H1 (cell line): ENCODE measurements around the gene OSMR. TPM values are rescaled to one million over a fixed set of nuclear protein-coding genes. Genes with fewer than 3 reads are reported as not detected.

Experiments used
- CTCF ChIA-PET: fragments of 300-600 bp; sonication (Branson Sonifier 250); formaldehyde crosslinking; loops from one replicate; lab custom pipeline; 2021; ENCODE audit not compliant: partially characterized antibody; lab: Charles Lee
- POLR2A ChIA-PET: fragments of 300-600 bp; sonication (Branson Sonifier 250); formaldehyde crosslinking; loops from one replicate; lab custom pipeline; 2021; ENCODE audit warnings: inconsistent platforms; ENCODE audit not compliant: partially characterized antibody; lab: Charles Lee
- DNase-seq, 2 experiments: peaks; one replicate each; pipeline versions ENCODE4 v3.0.0 to v3.0.0-alpha.2; 2010 to 2022; ENCODE audit warnings: low spot score in 2 of 2, low read depth in 1 of 2, mixed read lengths in 1 of 2
- FAIRE-seq: peaks from 2 replicates; lab custom pipeline; 2011; peaks lifted over from hg19 to GRCh38; lab: Jason Lieb, UNC
- H2AFZ ChIP-seq: 2 replicates; pipeline ENCODE4 v1.8.1; 2012; ENCODE audit warnings: low read length, inconsistent platforms
- H2AK5ac ChIP-seq: 2 replicates; pipeline ENCODE4 v1.6.1; 2013; ENCODE audit warnings: low read depth, low read length
- H2BK120ac ChIP-seq: replicated peaks from 2 replicates; pipeline ENCODE3; 2013; ENCODE audit warnings: low read depth, low read length, inconsistent platforms
- H2BK12ac ChIP-seq: 2 replicates; pipeline ENCODE4 v1.6.1; 2013; ENCODE audit warnings: low read depth, low read length
- H2BK15ac ChIP-seq: 2 replicates; pipeline ENCODE4 v1.6.1; 2013; ENCODE audit warnings: low read length
- H2BK20ac ChIP-seq: 2 replicates; pipeline ENCODE4 v1.6.1; 2013; ENCODE audit warnings: low read length
- H2BK5ac ChIP-seq: 2 replicates; pipeline ENCODE4 v1.6.1; 2013; ENCODE audit warnings: low read depth, low read length
- H3K14ac ChIP-seq: 2 replicates; pipeline ENCODE4 v1.6.1; 2013; ENCODE audit warnings: inconsistent platforms; ENCODE audit not compliant: insufficient read length
- H3K18ac ChIP-seq: 2 replicates; pipeline ENCODE4 v1.6.1; 2013; ENCODE audit warnings: low read length; ENCODE audit errors: extremely low read depth
- H3K23ac ChIP-seq: 2 replicates; pipeline ENCODE4 v1.6.1; 2013; ENCODE audit warnings: inconsistent platforms; ENCODE audit not compliant: insufficient read length
- H3K23me2 ChIP-seq: 2 replicates; pipeline ENCODE4 v1.6.1; 2013; ENCODE audit warnings: low read depth, low read length
- H3K27ac ChIP-seq: 2 replicates; pipeline ENCODE4 v1.6.1; 2011; ENCODE audit warnings: low read depth, low read length, inconsistent platforms
- H3K27me3 ChIP-seq, 4 experiments: replicated peaks in 1 of 4; 1 replicate in 1 of 4; 2 replicates in 3 of 4; pipeline versions ENCODE4 v1.6.1 to v1.8.1; 2011 to 2013; ENCODE audit warnings: low read length in 3 of 4, mild to moderate bottlenecking in 3 of 4, inconsistent platforms in 2 of 4, mixed read lengths in 2 of 4, moderate library complexity in 1 of 4; ENCODE audit not compliant: control insufficient read depth in 3 of 4, insufficient read depth in 3 of 4; ENCODE audit errors: extremely low read depth in 1 of 4
- H3K36me3 ChIP-seq, 4 experiments: 2 replicates each; pipeline versions ENCODE4 v1.6.1 to v1.8.1; 2011 to 2013; ENCODE audit warnings: mild to moderate bottlenecking in 4 of 4, low read length in 3 of 4, moderate library complexity in 2 of 4, control low read depth in 1 of 4, inconsistent platforms in 1 of 4; ENCODE audit not compliant: insufficient read depth in 4 of 4, control insufficient read depth in 2 of 4
- H3K4ac ChIP-seq: replicated peaks from 2 replicates; pipeline ENCODE3; 2013; ENCODE audit warnings: low read length, low read depth, mixed read lengths, inconsistent platforms; ENCODE audit not compliant: insufficient read length
- H3K4me1 ChIP-seq, 4 experiments: replicated peaks in 1 of 4; 1 replicate in 1 of 4; 2 replicates in 3 of 4; pipeline versions ENCODE4 v1.6.1 to v1.8.1; 2011 to 2013; ENCODE audit warnings: low read length in 3 of 4, inconsistent platforms in 2 of 4, mixed read lengths in 1 of 4; ENCODE audit not compliant: insufficient read depth in 4 of 4, control insufficient read depth in 3 of 4
- H3K4me2 ChIP-seq, 2 experiments: 2 replicates each; pipeline versions ENCODE4 v1.6.1 to v1.8.1; 2011 to 2013; ENCODE audit warnings: low read depth in 2 of 2, low read length in 2 of 2, control low read depth in 1 of 2, inconsistent platforms in 1 of 2, mild to moderate bottlenecking in 1 of 2; ENCODE audit not compliant: insufficient read depth in 1 of 2
- H3K4me3 ChIP-seq, 4 experiments: fragments of 200-600, 300-600 bp in 1 of 4; sonication (generic), shearing (Covaris generic), sonication (Bioruptor Twin) in 1 of 4; 2 replicates each; pipeline versions ENCODE4 v1.5.1 to v1.8.1; 2011 to 2016; ENCODE audit warnings: low read length in 4 of 4, low read depth in 3 of 4, control low read depth in 2 of 4, inconsistent platforms in 2 of 4, mild to moderate bottlenecking in 2 of 4, mixed read lengths in 1 of 4, moderate library complexity in 1 of 4; ENCODE audit not compliant: insufficient read depth in 2 of 4; ENCODE audit errors: extremely low read depth in 1 of 4
- H3K56ac ChIP-seq: replicated peaks from 2 replicates; pipeline ENCODE3; 2013; ENCODE audit warnings: low read depth, mild to moderate bottlenecking, mixed read lengths, low read length, inconsistent platforms; ENCODE audit not compliant: insufficient read length
- H3K79me1 ChIP-seq: 2 replicates; pipeline ENCODE4 v1.6.1; 2013; ENCODE audit warnings: low read depth, low read length, control low read depth
- H3K79me2 ChIP-seq, 2 experiments: 2 replicates each; pipeline versions ENCODE4 v1.6.1 to v1.8.1; 2012 to 2013; ENCODE audit warnings: low read length in 2 of 2, mild to moderate bottlenecking in 2 of 2, inconsistent platforms in 1 of 2; ENCODE audit not compliant: insufficient read depth in 2 of 2, control insufficient read depth in 1 of 2
- H3K9ac ChIP-seq, 4 experiments: replicated peaks in 1 of 4; 1 replicate in 1 of 4; 2 replicates in 3 of 4; pipeline versions ENCODE4 v1.6.1 to v1.8.1; 2011 to 2013; ENCODE audit warnings: low read depth in 3 of 4, low read length in 3 of 4, control low read depth in 2 of 4, mild to moderate bottlenecking in 2 of 4, moderate library complexity in 2 of 4, inconsistent platforms in 1 of 4; ENCODE audit errors: extremely low read depth in 1 of 4
- H3K9me3 ChIP-seq, 2 experiments: 2 replicates each; pipeline versions ENCODE4 v1.6.1 to v1.8.1; 2012 to 2013; ENCODE audit warnings: mild to moderate bottlenecking in 2 of 2, moderate library complexity in 2 of 2, control low read depth in 1 of 2, inconsistent platforms in 1 of 2, low read depth in 1 of 2, low read length in 1 of 2, mixed read lengths in 1 of 2; ENCODE audit not compliant: insufficient read depth in 2 of 2
- H4K20me1 ChIP-seq, 2 experiments: replicated peaks in 1 of 2; 2 replicates each; pipeline versions ENCODE3 to v1.8.1; 2011 to 2013; ENCODE audit warnings: inconsistent platforms in 2 of 2, low read length in 2 of 2, mild to moderate bottlenecking in 1 of 2; ENCODE audit not compliant: insufficient read depth in 2 of 2, control insufficient read depth in 1 of 2
- H4K5ac ChIP-seq: 2 replicates; pipeline ENCODE4 v1.6.1; 2013; ENCODE audit warnings: low read length, low read depth, mixed read lengths, inconsistent platforms; ENCODE audit not compliant: insufficient read length
- H4K8ac ChIP-seq: 2 replicates; pipeline ENCODE4 v1.8.0; 2013; ENCODE audit warnings: mild to moderate bottlenecking, moderate library complexity, low read length, inconsistent platforms; ENCODE audit not compliant: insufficient read depth; ENCODE audit errors: extremely low read depth
- H4K91ac ChIP-seq: replicated peaks from 2 replicates; pipeline ENCODE3; 2013; ENCODE audit warnings: low read length, mixed read lengths, inconsistent platforms; ENCODE audit not compliant: insufficient read length
- BRCA1 ChIP-seq: IDR thresholded peaks from 2 replicates; pipeline ENCODE4 v1.6.1; 2012; ENCODE audit warnings: low read depth, low read length, improper control_type of control experiment
- CTBP2 ChIP-seq: IDR thresholded peaks from 2 replicates; pipeline ENCODE4 v1.7.0; 2011; ENCODE audit warnings: borderline replicate concordance, mild to moderate bottlenecking, moderate library complexity, mixed read lengths, low read length; ENCODE audit not compliant: insufficient read depth, insufficient read length
- HDAC6 ChIP-seq: IDR thresholded peaks from one replicate; pipeline ENCODE4 v1.7.1; 2012; ENCODE audit warnings: low read depth, mild to moderate bottlenecking, inconsistent platforms, low read length, moderate library complexity
- NANOG ChIP-seq: IDR thresholded peaks from 2 replicates; pipeline ENCODE4 v1.6.1; 2011; ENCODE audit warnings: low read length, low read depth, mild to moderate bottlenecking, inconsistent platforms; ENCODE audit not compliant: insufficient read depth, poor library complexity, severe bottlenecking
- POLR2A ChIP-seq, 2 experiments: IDR thresholded peaks; 1 replicate in 1 of 2; 2 replicates in 1 of 2; pipeline ENCODE4 v1.6.1; 2011; ENCODE audit warnings: low read depth in 2 of 2, low read length in 2 of 2, mild to moderate bottlenecking in 2 of 2; ENCODE audit errors: control extremely low read depth in 1 of 2
- POLR2AphosphoS5 ChIP-seq: IDR thresholded peaks from 2 replicates; pipeline ENCODE4 v1.6.1; 2011; ENCODE audit warnings: low read depth, low read length
- RFX5 ChIP-seq: IDR thresholded peaks from 2 replicates; pipeline ENCODE4 v1.6.1; 2011; ENCODE audit warnings: low read depth, low read length, improper control_type of control experiment, borderline replicate concordance
- RNF2 ChIP-seq: fragments of 200-900, 300-1000 bp; sonication (generic); IDR thresholded peaks from 2 replicates; pipeline ENCODE4 v1.7.1; 2016; ENCODE audit warnings: borderline replicate concordance, low read depth, mild to moderate bottlenecking, antibody characterized with exemption, low read length; ENCODE audit not compliant: poor library complexity, severe bottlenecking; ENCODE audit errors: missing control alignments
- SAP30 ChIP-seq: fragments of 300-600 bp; sonication (generic); IDR thresholded peaks from 2 replicates; pipeline ENCODE4 v1.7.1; 2012; ENCODE audit warnings: low read length, moderate library complexity, mild to moderate bottlenecking, inconsistent platforms; ENCODE audit not compliant: insufficient read depth, insufficient replicate concordance
- TAF1 ChIP-seq: IDR thresholded peaks from 2 replicates; pipeline ENCODE4 v1.6.1; 2011; ENCODE audit warnings: mild to moderate bottlenecking, low read depth, low read length
- TEAD4 ChIP-seq: IDR thresholded peaks from 2 replicates; pipeline ENCODE4 v1.6.1; 2012; ENCODE audit warnings: low read depth, low read length, inconsistent platforms, mixed read lengths
- WGBS, 2 experiments: shearing (Covaris generic) in 1 of 2; methylation state at CpG; one replicate each; pipeline versions ENCODE4 v1.1.6 to v1.1.7; 2013 to 2015; ENCODE audit warnings: low lambda C conversion rate in 2 of 2, mixed read lengths in 2 of 2, inconsistent platforms in 1 of 2, low coverage in 1 of 2, missing lambda C conversion rate in 1 of 2; ENCODE audit not compliant: insufficient replicate concordance in 2 of 2, insufficient coverage in 1 of 2, insufficient read length in 1 of 2; ENCODE audit errors: extremely low coverage in 1 of 2, missing lambda C conversion rate in 1 of 2; 5-methylcytosine and 5-hydroxymethylcytosine counted together
- polyA plus RNA-seq, 7 experiments: library from polyadenylated mRNA; depleted of rRNA in 3 of 7; stranded (reverse) in 5 of 7; unstranded in 2 of 7; fragments of >200 nt in 5 of 7; fragments of 200-250 nt in 2 of 7; gene quantifications; 1 replicate in 5 of 7; 2 replicates in 1 of 7; 4 replicates in 1 of 7; pipeline versions ENCODE4 v1.2.1 to v1.2.3, GENCODE V29; 2011 to 2013; ENCODE audit warnings: missing spikeins in 2 of 7, mixed read lengths in 2 of 7
- total RNA-seq: library from RNA; stranded (reverse); fragmentation: NEBNext Ultra II Directional; extraction: Animal tissue kit (Norgen Biotek cat#: 25700); gene quantifications from 2 replicates; pipeline ENCODE4 v1.2.1, GENCODE V29; 2021
- TF ChIP-seq, protein P1 (sequence below), 3 experiments: IDR thresholded peaks; 1 replicate in 2 of 3; 2 replicates in 1 of 3; pipeline versions ENCODE4 v1.5.1 to v1.6.1; 2011; ENCODE audit warnings: low read length in 3 of 3, mild to moderate bottlenecking in 3 of 3, inconsistent platforms in 2 of 3, low read depth in 1 of 3, moderate library complexity in 1 of 3; ENCODE audit not compliant: insufficient read depth in 1 of 3; ENCODE audit errors: control extremely low read depth in 1 of 3

Gene OSMR
- total and polyA plus RNA-seq, 2 of the 8 experiments (the other 6 are each of a cell fraction or from before 2014, with no cell fraction given): 2.3 to 2.6 TPM

GRCh38 chr5:38916802-38917201 is 71.0 kb downstream of the OSMR start:
- no peaks in the 10 kb centered on the region for H3K23me2 ChIP-seq
- H2BK15ac ChIP-seq: no peak overlapping the region
- H3K4ac ChIP-seq: no peak overlapping the region
- H2BK120ac ChIP-seq: no peak overlapping the region
- WGBS, 2 experiments: 83% methylated on average over 7 of the region's 7 CpGs; no CpG with 5 or more reads in 1 of the 2 experiments
- H2BK20ac ChIP-seq: no peak overlapping the region
- H3K56ac ChIP-seq: no peak overlapping the region
- H3K4me3 ChIP-seq: no peak overlapping the region
- H3K9ac ChIP-seq: no peak overlapping the region
- no peaks in the 10 kb centered on the region for H3K27me3 ChIP-seq
- H2BK5ac ChIP-seq: no peak overlapping the region
- no peak overlapping the region; the same call in 1 of the 2 replicates for H4K8ac ChIP-seq
- H4K91ac ChIP-seq: no peak overlapping the region
- H3K79me2 ChIP-seq: no peaks in the 10 kb centered on the region
- H3K4me2 ChIP-seq: no peak overlapping the region
- H3K79me1 ChIP-seq: no peaks in the 10 kb centered on the region
- H3K14ac ChIP-seq: no peak overlapping the region
- H2AFZ ChIP-seq: no peak overlapping the region
- FAIRE-seq: no peak
- H3K4me1 ChIP-seq: no peaks in the 10 kb centered on the region
- no peaks in the 10 kb centered on the region for H4K20me1 ChIP-seq
- CTCF ChIA-PET: interaction anchor here (1.1 kb wide), 1 partner anchor 107 kb away, joined by 3 read pairs; no protein-coding TSS in a partner anchor
- H3K27ac ChIP-seq: no peak overlapping the region
- H2AK5ac ChIP-seq: no peak overlapping the region
- no peak overlapping the region for H3K23ac ChIP-seq
- DNase-seq: no peak
- H4K5ac ChIP-seq: no peak overlapping the region
- no peak overlapping the region for H3K18ac ChIP-seq
- H2BK12ac ChIP-seq: no peak overlapping the region
- no peaks in the 10 kb centered on the region for H3K36me3 ChIP-seq
- H3K9me3 ChIP-seq: no peaks in the 10 kb centered on the region
- POLR2A ChIA-PET: no interaction called here
- TF ChIP-seq POLR2AphosphoS5: no peak
- TF ChIP-seq POLR2A (IDR thresholded peaks at IDR 0.05; ENCODE audit: control extremely low read depth in 1 of 2, low read depth in 2 of 2, low read length in 2 of 2): no peak
- TF ChIP-seq, protein P1, sequence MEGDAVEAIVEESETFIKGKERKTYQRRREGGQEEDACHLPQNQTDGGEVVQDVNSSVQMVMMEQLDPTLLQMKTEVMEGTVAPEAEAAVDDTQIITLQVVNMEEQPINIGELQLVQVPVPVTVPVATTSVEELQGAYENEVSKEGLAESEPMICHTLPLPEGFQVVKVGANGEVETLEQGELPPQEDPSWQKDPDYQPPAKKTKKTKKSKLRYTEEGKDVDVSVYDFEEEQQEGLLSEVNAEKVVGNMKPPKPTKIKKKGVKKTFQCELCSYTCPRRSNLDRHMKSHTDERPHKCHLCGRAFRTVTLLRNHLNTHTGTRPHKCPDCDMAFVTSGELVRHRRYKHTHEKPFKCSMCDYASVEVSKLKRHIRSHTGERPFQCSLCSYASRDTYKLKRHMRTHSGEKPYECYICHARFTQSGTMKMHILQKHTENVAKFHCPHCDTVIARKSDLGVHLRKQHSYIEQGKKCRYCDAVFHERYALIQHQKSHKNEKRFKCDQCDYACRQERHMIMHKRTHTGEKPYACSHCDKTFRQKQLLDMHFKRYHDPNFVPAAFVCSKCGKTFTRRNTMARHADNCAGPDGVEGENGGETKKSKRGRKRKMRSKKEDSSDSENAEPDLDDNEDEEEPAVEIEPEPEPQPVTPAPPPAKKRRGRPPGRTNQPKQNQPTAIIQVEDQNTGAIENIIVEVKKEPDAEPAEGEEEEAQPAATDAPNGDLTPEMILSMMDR (IDR thresholded peaks at IDR 0.05; ENCODE audit: control extremely low read depth in 1 of 3, insufficient read depth in 1 of 3, low read depth in 1 of 3, low read length in 3 of 3): no peak
- TF ChIP-seq HDAC6: no peak
- no peak for TF ChIP-seq RFX5
- TF ChIP-seq SAP30: no peak
- no peak for TF ChIP-seq TAF1
- TF ChIP-seq BRCA1: no peak
- TF ChIP-seq RNF2: no peak
- TF ChIP-seq CTBP2: no peak
- no peak for TF ChIP-seq NANOG
- no peak for TF ChIP-seq TEAD4
